Mesodermal cell (in vitro differentiated cells): Measurements from ENCODE around the gene TNS3.
A peak's percentile ranks its signal among the peaks of the same experiment; 100 is the strongest.

Source experiments
- H3K27ac ChIP-seq: 2 replicates; pipeline ENCODE4 v1.7.0; 2013; ENCODE audit warnings: mild to moderate bottlenecking, low read depth, low read length, moderate library complexity; ENCODE audit not compliant: severe bottlenecking
- H3K36me3 ChIP-seq: 2 replicates; pipeline ENCODE4 v1.7.1; 2013; ENCODE audit warnings: mild to moderate bottlenecking, low read length, moderate library complexity; ENCODE audit not compliant: control insufficient read depth, insufficient read depth
- H3K4me1 ChIP-seq: one replicate; pipeline ENCODE4 v1.7.1; 2013; ENCODE audit warnings: mild to moderate bottlenecking, low read length; ENCODE audit not compliant: insufficient read depth, control insufficient read depth, poor library complexity, severe bottlenecking
- H3K4me3 ChIP-seq: 2 replicates; pipeline ENCODE4 v1.7.0; 2013; ENCODE audit warnings: low read length, control low read depth, mild to moderate bottlenecking; ENCODE audit not compliant: insufficient read depth, poor library complexity, severe bottlenecking; ENCODE audit errors: extremely low read depth
- H3K9me3 ChIP-seq: 2 replicates; pipeline ENCODE4 v1.7.1; 2013; ENCODE audit warnings: mild to moderate bottlenecking, low read length, moderate library complexity; ENCODE audit not compliant: control insufficient read depth
- WGBS, 2 experiments: methylation state at CpG; one replicate each; pipeline ENCODE4 v1.1.5; 2013; ENCODE audit warnings: missing lambda C conversion rate in 2 of 2; ENCODE audit not compliant: insufficient coverage in 2 of 2; 5-methylcytosine and 5-hydroxymethylcytosine counted together

The TNS3 gene

DNA sequence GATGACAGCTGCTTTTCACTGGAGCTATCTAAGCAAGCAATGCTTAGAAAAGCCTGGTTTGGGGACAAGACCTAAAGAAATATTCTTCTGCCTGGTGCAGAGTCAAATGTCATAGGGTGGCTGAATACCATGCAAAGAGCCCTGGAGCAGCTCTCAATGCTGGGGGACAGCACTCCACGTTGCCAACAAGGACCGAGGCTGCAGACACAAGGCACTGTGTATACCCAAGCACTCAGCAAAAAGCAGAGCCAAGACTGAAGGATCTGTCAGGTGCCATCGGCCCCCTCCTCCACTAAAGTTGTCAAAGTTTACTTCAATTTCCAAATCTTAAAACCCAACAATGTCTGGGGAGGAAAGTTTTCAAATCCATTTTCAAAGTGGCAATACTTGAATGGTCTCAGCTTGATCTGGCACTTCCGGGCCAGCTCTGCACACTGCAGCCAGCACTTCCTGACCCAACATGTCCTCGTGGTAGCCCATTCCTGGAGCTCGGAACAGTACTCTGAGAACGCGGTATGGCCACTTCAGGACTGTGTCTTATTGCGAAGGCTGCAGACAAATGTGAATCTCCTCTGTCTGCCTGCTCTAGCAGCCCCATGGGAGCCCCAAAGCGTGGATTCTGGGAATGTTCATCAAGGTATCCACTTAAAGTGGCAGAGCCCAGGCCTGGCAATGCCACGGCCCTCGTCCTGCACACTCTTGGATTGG is 191.8 kb downstream of the TNS3 start:
- Histone ChIP-seq H3K9me3 (no peaks in the 10 kb centered on the region), H3K27ac (no peak overlapping the region), H3K36me3 (peaks cover 41% of the 10 kb centered on the region), H3K4me3 (no peak overlapping the region), H3K4me1 (no peaks in the 10 kb centered on the region)
- WGBS, 2 experiments = 75 to 87% methylated on average over 10 to 11 of the region's 12 CpGs

DNA sequence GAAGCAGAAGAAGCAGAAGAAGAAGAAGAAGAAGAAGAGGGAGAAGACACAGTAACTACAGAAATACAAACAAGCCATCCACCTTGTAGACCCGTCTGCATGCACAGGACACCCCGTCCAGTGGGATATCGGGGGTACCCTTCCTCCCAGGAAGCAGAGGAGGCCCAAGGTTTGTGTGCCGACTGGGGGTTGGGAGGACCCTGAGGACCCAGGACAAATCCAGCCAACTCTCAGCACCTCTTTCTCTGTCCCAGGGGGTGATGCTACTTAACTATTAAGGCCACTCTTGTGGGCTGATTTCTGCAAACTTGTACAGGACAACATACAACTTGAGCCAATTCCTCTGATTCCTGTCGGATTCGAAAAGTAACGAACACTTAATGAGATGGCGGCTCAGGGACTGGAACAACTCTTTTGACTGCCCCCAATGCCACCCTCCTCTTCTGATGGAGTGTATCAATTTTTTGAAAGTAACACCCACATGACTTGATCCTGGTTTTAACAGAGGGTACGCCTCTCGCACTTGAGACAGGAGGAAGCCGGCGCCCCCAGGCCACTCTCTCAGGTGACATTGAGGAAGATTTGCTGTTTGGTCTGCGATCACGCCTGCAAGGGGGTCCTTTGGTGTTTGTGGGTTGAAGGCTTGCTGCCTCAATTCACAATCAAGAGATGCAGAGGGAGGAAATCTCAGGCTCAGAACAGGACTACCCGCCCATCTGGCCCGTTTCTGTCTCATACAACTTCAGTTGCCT is 192.6 kb downstream of the TNS3 start:
- H3K27ac ChIP-seq = no peak overlapping the region
- H3K9me3 ChIP-seq = no peaks in the 10 kb centered on the region
- peaks cover 37% of the 10 kb centered on the region for H3K36me3 ChIP-seq
- no peak overlapping the region for H3K4me3 ChIP-seq
- H3K4me1 ChIP-seq = no peaks in the 10 kb centered on the region
- 95 to 97% methylated on average over 6 to 13 of the region's 16 CpGs for whole genome bisulfite sequencing, 2 experiments

DNA sequence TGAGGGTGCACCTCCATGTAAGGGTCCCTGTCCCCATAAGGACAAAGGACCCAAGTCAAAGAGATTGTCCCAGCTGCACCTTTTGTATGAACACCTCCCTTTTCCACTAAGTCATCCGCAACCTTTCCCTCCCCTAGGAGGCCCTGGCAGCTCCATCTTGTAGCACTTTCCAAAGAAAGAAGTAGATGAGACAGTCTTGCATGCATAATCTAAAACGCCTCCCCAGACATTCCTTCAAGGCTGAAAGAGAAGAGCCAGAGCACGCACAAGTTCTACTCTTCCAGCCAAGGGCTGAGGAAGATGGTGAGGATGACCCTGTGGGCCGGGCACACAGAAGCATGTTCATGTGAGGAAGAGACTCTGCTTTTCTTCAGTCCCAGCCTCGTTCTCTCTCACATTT is 194.4 kb downstream of the TNS3 start:
- Histone ChIP-seq H3K4me3 (no peak overlapping the region), H3K36me3 (peaks cover 27% of the 10 kb centered on the region), H3K4me1 (no peaks in the 10 kb centered on the region), H3K9me3 (no peaks in the 10 kb centered on the region), H3K27ac (no peak overlapping the region)
- 91 to 98% methylated on average over 4 of the region's 5 CpGs for WGBS, 2 experiments

DNA sequence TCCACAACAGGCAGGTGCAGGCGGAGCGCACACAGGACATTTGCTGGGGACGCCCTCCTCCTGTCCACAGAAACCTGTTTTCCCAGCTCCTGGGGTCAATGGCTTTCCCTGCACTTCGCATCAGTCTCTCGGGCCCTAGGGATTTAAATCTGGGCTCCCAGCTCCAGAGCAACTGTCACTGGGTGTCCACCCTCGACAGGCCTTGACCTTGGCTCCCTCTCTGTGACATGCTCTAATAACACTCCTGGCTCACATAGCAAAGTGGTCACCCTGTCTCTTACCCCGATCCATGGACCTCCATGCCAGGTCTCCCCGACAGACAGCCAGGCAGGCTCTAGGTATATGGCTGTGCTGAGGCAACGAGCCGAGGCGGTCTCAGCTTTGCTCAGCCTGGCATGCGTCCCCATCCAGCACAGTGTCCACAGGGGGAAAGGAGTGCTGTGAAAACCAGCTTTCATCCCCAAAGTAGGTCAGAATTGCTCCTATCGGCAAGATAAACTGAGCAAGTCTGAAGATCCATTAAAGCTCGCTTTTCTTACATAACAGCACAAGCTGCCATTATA is 195.6 kb downstream of the TNS3 start:
- Histone ChIP-seq H3K9me3 (no peaks in the 10 kb centered on the region), H3K4me3 (no peak overlapping the region), H3K27ac (no peak overlapping the region), H3K36me3 (peaks cover 24% of the 10 kb centered on the region), H3K4me1 (peaks cover 7% of the 10 kb centered on the region)
- WGBS, 2 experiments = 96 to 98% methylated on average over 13 to 14 of the region's 14 CpGs

DNA sequence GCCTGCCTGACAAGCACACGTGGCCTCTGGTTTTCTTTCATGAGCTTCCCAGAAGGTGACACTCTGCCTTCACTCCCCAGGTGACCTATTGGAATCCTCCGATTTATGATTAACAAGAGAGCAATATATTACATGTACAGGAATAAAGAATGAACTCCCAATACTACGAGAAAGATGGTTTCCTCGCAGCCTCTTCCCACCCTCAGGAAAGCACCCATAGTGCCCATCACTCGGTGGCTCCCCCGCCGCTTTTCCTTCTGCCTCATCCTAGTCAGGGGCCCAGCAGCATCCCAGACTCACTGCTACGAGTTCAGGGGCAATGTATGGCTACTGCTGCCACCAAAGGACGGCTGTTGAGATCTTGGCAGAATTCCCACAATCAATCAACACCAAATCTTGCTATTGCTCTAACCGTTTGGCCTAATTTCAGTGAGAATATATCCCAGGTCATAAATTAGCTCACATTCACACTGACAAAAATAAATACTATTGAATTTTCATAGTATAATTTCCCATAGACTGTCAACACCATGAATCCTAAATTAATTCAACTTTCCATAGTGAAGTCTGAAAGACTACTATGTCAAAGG is 196.3 kb downstream of the TNS3 start:
- Histone ChIP-seq H3K27ac (no peak overlapping the region), H3K4me1 (peaks cover 15% of the 10 kb centered on the region), H3K4me3 (no peak overlapping the region), H3K9me3 (no peaks in the 10 kb centered on the region), H3K36me3 (peaks cover 17% of the 10 kb centered on the region)
- 88 to 91% methylated on average over 3 to 7 of the region's 10 CpGs for WGBS, 2 experiments

DNA sequence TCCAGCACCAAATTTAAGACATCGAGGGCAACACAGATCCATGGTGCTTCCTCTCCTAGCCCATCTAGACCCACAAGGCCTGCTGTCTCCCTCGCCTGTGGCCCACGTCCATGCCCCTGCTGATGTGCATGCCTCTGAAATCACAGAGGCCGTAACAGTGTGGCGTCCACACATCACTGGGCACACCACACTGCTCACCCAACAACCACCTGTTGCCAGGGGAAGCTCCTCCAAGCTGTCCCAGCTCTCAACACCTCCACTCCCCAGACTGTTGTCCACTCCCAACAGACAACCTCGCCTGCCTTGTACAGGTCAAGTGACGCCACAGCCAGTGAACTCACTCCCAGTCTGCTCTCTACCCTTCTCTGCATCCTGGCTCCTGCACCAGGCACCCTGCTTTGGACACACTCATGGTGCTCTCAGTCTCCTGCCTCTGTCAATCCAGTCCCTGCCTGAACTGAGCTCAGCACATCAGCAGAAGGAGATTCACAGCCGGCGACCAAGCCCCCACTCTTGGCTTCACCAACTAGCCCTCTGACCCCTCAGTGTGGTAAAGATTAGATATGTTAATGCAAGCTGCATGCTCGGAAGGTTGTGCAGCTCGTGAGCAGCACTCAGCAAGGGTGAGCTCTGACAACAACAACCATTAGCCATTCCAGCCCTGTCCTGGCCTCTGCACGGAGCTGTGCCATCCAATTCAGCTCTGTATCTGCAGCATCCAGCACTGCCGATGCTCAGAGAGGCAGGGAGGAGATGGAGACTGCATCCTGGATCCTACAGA is 197.0 kb downstream of the TNS3 start:
- Histone ChIP-seq H3K27ac (no peak overlapping the region), H3K4me1 (peaks cover 22% of the 10 kb centered on the region)
- 89 to 92% methylated on average over 10 to 11 of the region's 13 CpGs for WGBS, 2 experiments

DNA sequence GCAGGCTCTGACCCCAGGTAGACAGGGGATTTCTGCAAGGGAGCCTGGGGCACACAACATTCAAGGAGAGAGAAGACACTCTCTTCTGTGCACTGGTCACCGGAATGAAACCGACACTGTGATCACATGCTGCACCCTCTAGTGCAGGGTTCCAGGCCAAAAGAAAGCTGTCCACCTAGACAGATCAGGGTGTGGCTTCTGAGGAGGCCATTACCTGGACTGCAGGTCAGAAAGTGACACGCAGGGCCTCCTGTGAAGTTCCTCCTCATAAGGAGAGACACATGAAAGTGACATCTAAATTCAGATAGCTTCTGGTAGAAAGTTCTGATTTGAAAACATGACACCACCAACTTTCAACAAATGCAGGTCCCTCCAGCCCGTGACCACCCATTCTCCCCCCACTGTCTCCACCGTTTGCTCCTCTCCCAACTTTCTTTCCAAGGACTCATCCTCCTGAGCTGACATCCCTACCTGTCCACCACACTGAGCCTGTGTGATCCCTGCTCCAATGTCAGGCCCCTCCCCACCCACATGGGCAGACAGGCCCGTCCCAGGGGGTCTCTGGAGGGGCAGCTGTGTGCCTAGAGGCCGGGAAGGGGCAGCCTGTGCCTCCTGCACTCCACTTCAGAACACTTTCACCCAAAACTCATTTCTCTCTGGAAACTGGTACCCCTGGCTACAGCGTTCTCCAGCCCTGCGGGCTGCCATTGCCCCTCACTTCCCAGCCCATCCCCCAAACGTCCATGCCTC is 198.0 kb downstream of the TNS3 start:
- H3K27ac ChIP-seq = no peak overlapping the region
- 79 to 87% methylated on average over 7 to 9 of the region's 10 CpGs for WGBS, 2 experiments

More for the DNA sequence above, 197.0 kb downstream of the TNS3 start:
- H3K4me3 ChIP-seq = no peak overlapping the region
- no peaks in the 10 kb centered on the region for H3K9me3 ChIP-seq
- H3K36me3 ChIP-seq = peaks cover 11% of the 10 kb centered on the region

DNA sequence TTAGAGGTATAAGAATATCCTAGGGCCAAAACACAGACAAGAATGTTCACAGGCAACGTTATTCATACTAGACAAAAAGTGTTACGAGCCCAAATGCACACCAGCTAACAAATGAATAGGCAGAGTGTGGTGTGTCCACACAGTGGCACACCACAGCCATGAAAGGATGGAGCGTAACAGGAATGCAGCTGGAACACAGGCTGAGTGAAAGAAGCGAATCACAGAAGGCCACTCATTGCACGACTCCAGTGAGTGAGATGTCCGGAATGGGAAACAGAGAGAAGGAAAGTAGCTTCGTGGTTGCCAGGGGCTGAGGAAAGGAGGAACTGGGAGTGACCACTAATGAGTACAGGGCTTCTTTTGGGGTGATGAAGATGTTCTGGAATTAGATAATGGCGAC is 198.8 kb downstream of the TNS3 start:
- 94 to 96% methylated on average over 7 to 8 of the region's 8 CpGs for WGBS, 2 experiments
- Histone ChIP-seq H3K4me3 (no peak overlapping the region), H3K9me3 (no peaks in the 10 kb centered on the region), H3K27ac (no peak overlapping the region), H3K36me3 (peaks cover 7% of the 10 kb centered on the region), H3K4me1 (peaks cover 38% of the 10 kb centered on the region)

More for the DNA sequence above, 198.0 kb downstream of the TNS3 start:
- peaks cover 5% of the 10 kb centered on the region for H3K36me3 ChIP-seq
- H3K9me3 ChIP-seq = no peaks in the 10 kb centered on the region
- no peak overlapping the region for H3K4me3 ChIP-seq
- H3K4me1 ChIP-seq = peaks cover 32% of the 10 kb centered on the region

DNA sequence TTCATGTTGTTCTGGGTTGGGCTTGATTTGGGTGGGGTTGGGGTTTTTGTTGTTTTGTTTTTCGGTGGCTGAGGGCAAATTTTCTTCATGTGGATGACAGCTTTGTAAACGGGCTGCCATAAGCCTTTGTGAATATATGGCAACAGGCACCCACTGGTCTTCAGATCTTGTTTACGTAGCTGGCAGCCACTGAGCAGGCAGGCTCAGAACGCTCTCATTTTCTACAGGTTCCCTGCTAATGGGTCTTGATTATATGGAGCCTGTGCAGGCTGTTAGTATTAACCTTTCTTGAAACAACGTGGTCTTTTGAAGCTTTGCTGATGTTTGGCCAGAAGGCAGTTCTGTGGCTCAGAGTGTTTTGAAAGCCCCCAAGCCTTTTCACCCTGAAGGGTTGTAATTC is 199.7 kb downstream of the TNS3 start:
- WGBS, 2 experiments = 86 to 89% methylated on average over 4 to 5 of the region's 5 CpGs
- Histone ChIP-seq H3K27ac (no peak overlapping the region), H3K36me3 (peaks cover 7% of the 10 kb centered on the region), H3K9me3 (no peaks in the 10 kb centered on the region), H3K4me1 (peaks cover 45% of the 10 kb centered on the region), H3K4me3 (no peak overlapping the region)

DNA sequence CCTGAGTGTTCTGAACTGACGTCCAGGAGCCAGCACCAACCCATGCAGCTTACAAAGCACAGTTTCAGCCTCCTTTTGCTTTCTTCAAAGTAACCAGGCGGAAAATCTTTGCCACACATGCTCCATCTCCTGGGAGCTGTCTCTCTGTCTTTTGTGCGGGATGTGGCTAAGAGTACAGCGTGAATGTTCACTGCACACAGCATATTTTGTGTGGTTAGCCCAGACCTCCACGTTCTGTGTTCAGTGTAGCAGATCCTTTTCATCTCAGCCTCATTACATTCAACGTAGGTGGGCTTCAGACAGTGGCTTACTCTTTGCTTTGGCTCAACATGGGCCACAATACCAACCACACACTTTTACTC is 200.8 kb downstream of the TNS3 start:
- H3K9me3 ChIP-seq = no peaks in the 10 kb centered on the region
- peaks cover 15% of the 10 kb centered on the region for H3K36me3 ChIP-seq
- 68 to 72% methylated on average over 6 of the region's 6 CpGs for WGBS, 2 experiments
- no peak overlapping the region for H3K4me3 ChIP-seq
- peak overlapping the region; percentile 90 for H3K27ac ChIP-seq
- H3K4me1 ChIP-seq = peaks cover 49% of the 10 kb centered on the region
